Heart left ventricle (tissue), 13 donors: ENCODE measurements around the gene TLCD1.

Experiments
- CTCF ChIP-seq, 12 donors: fragments of 200-600 bp; sonication (generic) in 4 of 12; IDR thresholded peaks; one replicate each; pipeline versions ENCODE4 v1.5.0 to v1.8.0; 2018 to 2022; ENCODE audit warnings: antibody characterized with exemption in 12 of 12, mild to moderate bottlenecking in 5 of 12
- POLR2A ChIP-seq, 2 donors: fragments of 450-650 bp; IDR thresholded peaks; one replicate each; pipeline ENCODE4 v1.6.1; 2017; ENCODE audit warnings: antibody characterized with exemption in 2 of 2, mild to moderate bottlenecking in 2 of 2, moderate library complexity in 2 of 2
- donor health status: ischemic (EF 13 %, LVEDD 7.1; RV severe dilation, severe dysfunction).
- donor health status: DM: no; HTN: yes; CAD: no.
- donor health status: DM: no; HTN: no; CAD: no.
- donor health status: ischemic (EF 25% LVEDD 6.9; RV normal size, moderate dysfunction).
- donor health status: ischemic (EF 25% LVEDD 5.7; RV mildly dilated, moderate dysfunction).
- donor health status: ischemic (EF 35%, LVEDD 5.7; RV mildly dilated, moderate dysfunction).
- donor health status: nonischemic (EF 11% LVEDD 7.7; RV severe dilation, severe dysfunction).
- donor health status: DM: yes; HTN: yes; CAD: no.
- donor health status: PGD.
- donor health status: ischemic (EF 29% LVEDD 5.4; RV normal size, mild dysfunction).
- donor health status: nonischemic (EF 23%, LVEDD 6.1; RV moderate dilation, normal function).

GRCh38 chr17:28765038-28765437 is 39.0 kb upstream of the TLCD1 start:
- no peak for TF ChIP-seq POLR2A (IDR thresholded peaks at IDR 0.05)
- no peak for TF ChIP-seq CTCF (IDR thresholded peaks at IDR 0.05)
